GM20000 (cell line): Measurements from ENCODE around the gene PGGT1B.
"Not testable (repeated sequence)": the region's sequence is repeated elsewhere in the genome, so short reads cannot be mapped to it uniquely, and the experiment has no call there.

ENCODE experiments used
- DNase-seq: peaks from one replicate; pipeline ENCODE4 v3.0.0; 2012; ENCODE audit warnings: low spot score
- TF ChIP-seq, protein P1 (sequence below): IDR thresholded peaks from 2 replicates; pipeline ENCODE4 v1.5.1; 2012; ENCODE audit warnings: mild to moderate bottlenecking, control low read depth; ENCODE audit errors: extremely low read depth, missing control alignments

Gene PGGT1B

DNA sequence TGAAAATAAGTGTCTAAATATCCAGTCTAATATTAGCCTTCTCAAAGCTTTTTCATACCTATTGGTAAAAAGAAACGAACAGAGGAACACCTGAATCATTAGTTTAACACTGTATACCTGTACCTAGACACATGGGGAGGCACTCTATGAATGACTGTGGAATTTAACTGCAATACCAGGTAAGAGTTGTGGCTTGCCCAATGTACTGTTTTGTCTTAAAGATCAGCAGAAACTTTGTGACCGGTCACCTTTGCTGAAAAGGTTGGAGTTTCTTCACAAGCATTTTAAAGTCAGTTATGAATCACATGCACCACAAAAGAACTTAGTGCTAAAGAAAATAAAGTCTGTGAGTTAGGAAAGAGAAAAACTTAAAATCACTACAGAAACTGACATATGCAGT is 2.4 kb downstream of the PGGT1B start:
- TF ChIP-seq, protein P1, sequence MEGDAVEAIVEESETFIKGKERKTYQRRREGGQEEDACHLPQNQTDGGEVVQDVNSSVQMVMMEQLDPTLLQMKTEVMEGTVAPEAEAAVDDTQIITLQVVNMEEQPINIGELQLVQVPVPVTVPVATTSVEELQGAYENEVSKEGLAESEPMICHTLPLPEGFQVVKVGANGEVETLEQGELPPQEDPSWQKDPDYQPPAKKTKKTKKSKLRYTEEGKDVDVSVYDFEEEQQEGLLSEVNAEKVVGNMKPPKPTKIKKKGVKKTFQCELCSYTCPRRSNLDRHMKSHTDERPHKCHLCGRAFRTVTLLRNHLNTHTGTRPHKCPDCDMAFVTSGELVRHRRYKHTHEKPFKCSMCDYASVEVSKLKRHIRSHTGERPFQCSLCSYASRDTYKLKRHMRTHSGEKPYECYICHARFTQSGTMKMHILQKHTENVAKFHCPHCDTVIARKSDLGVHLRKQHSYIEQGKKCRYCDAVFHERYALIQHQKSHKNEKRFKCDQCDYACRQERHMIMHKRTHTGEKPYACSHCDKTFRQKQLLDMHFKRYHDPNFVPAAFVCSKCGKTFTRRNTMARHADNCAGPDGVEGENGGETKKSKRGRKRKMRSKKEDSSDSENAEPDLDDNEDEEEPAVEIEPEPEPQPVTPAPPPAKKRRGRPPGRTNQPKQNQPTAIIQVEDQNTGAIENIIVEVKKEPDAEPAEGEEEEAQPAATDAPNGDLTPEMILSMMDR: no peak
- DNase-seq: no peak

DNA sequence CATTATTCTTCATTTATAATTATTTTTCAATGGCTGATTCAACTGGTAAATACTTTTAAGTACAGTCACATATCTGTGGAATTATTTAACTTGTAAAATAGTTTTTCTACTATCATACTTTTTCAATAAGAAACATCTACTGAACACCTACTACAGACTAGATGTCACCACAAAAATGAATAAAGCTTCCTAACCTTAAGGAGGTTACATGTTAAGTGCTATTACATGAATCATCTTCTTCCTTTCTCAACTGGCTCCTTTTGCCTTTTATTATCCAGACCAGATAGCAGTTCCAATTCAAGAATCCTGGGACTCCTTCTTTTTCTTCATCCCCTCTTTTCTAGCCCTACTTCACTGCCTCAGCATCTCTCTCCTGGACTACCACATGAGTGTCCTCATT is 4.7 kb downstream of the PGGT1B start:
- TF ChIP-seq, protein P1: no peak
- no peak for DNase-seq

DNA sequence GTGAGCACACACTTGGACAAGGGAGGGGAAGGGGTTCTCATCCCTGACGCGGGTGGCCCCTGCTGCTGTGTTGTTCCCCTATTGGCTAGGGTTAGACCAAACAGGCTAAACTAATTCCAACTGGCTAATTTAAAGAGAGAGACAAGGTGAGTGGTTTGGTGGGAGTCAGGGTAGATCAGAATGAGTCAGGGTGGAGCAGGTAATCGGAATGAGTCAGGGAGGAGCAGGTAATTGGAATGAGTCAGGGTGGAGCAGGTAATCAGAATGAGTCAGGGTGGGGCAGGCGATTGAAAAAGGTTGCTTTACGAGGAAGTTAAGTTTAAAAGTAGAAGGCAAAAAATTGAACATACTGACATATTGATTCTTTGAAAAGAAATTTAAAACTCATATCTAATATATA is 13.3 kb downstream of the PGGT1B start:
- DNase-seq: not testable (repeated sequence)

DNA sequence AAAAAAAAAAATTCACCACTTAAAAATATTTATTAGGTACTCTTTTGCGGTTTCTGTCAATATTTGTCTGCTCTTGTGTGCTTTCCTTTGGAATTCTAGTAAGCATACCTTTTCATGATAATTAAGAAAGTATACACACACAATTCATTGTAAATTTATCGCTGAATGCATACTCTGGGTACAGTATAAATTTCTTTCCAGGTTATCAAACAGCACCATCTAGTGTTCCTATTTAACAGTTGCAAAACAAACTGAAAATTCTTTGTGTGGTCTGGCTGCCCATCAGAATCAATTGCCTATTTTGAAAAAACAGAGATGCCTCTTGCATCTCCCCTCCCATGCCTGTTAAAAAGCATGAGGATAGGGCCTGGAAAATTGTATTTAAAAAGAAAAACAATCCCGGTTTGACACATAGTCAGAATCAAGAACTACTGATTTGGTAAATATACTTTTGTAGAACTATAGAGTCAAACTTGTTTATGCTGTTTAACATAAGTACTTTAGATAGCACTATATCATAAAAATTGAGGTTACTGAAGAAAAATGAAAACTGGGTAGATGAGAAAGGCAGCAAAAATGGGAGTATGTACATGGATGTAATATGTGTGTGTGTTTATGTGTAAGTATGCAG is 16.2 kb downstream of the PGGT1B start:
- peak; percentile 34 for DNase-seq
- TF ChIP-seq, protein P1: peak; percentile 30

DNA sequence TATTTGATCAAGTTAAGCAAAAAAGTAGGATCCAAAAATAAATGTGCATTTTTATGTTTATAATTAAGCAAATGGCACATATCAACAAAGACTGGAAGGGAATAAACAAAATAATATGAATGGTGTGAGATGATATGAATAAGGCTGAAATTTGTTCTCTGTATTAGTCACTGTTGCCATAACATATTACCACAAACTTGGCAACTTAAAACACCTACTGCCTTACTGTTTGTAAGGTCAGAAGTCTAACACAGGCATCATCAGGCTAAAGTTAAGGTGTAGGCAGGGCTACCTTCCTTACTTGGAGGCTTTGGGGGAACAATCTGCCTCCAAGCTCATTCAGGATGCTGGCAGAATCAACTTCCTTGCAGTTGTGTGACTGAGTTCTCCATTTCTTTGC is 19.3 kb downstream of the PGGT1B start:
- TF ChIP-seq, protein P1: no peak
- no peak for DNase-seq

DNA sequence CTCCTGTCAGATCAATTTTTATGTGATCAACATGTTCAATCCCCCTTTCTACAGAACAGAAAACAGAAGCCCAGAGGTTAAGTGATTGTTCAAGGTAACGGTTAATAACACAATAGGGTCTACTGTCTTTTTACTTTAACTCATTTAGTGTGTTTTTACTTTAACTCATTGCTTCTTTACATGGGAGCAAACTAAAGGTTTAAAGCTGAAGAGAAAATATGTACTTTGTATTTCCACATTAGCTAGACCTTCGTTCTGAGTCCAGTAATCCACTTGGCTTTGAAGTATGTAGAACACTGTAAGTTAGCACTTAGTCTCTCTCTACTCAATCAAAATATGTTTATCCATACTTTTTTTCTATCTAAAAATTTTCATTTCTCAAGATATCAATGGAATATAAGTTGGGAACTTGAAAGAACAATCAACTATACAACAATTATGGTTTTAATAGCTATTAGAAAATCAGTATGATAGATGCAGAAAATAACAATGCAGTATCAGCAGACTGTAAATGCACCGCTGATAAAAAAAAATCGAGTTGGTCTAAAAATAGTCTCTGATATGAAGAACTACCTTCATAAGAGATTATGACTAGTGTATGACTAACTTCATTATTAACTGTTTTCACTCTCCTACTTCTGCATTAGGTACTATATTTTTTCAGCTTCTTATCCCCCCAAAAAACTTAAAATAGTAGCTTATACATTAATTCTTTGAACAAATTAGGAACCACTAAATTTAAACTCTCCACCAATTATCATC is 20.6 kb downstream of the PGGT1B start:
- TF ChIP-seq, protein P1: no peak
- no peak for DNase-seq

DNA sequence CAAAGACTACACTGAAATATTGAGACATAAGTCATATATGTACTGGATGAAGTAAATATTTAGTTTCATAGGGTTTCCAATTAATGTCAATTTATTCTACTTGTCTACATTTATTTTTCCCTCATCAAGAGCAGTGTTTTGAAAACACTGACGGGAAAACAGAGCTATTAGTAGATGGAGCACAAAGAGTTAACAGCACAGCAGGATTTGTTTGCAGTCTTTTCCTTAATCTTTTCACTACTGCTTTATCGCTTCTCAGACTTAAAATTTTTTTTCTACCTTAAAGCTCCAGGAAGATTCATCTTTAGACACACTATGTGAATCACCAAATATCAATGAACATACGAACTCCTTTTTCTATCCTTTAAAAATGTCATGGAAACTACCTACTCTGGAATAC is 25.6 kb downstream of the PGGT1B start:
- DNase-seq: no peak
- TF ChIP-seq, protein P1: no peak

DNA sequence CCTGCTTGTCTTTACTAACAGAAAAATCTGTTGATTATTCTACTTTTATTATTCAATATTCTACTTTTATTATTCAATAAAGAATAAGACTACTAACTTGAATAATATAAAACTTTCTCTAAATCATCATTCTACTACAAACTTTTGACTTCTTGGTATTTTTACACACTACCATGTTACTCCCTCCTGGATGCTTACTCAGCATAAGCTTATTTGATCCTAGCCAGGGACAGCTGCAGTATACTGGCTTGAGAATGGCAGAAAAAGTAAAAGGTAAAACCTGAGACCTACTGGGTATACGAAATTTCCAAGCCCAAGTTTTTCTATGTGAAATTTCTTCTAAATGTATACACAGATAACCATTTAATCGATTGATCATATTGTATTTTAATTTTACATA is 26.1 kb downstream of the PGGT1B start:
- TF ChIP-seq, protein P1: no peak
- no peak for DNase-seq
